GM12878 (cell line): Measurements from ENCODE around the gene DRAP1. TPM values are rescaled to one million over a fixed set of nuclear protein-coding genes. Genes with fewer than 3 reads are reported as not detected.

Experiments used
- BACH1 ChIP-seq: fragments of 450-650 bp; IDR thresholded peaks from 2 replicates; pipeline ENCODE4 v1.6.1; 2017; ENCODE audit warnings: mild to moderate bottlenecking, borderline replicate concordance
- CBX3 ChIP-seq: fragments of 200-600 bp; sonication (generic); IDR thresholded peaks from 2 replicates; pipeline ENCODE4 v1.6.1; 2016; ENCODE audit warnings: low read depth, borderline replicate concordance
- CUX1 ChIP-seq: IDR thresholded peaks from 2 replicates; pipeline ENCODE4 v1.6.1; 2012; ENCODE audit warnings: improper control_type of control experiment, low read depth, low read length; ENCODE audit not compliant: insufficient replicate concordance
- E2F8 ChIP-seq: fragments of 450-650 bp; IDR thresholded peaks from 2 replicates; pipeline ENCODE4 v1.6.1; 2018; ENCODE audit warnings: mild to moderate bottlenecking, low read depth, moderate library complexity; ENCODE audit not compliant: partially characterized antibody
- EGR1 ChIP-seq, 2 experiments: IDR thresholded peaks; 1 replicate in 1 of 2; 2 replicates in 1 of 2; pipeline ENCODE4 v1.6.1; 2011 to 2012; ENCODE audit warnings: low read depth in 2 of 2, low read length in 2 of 2, borderline replicate concordance in 1 of 2, mild to moderate bottlenecking in 1 of 2, moderate library complexity in 1 of 2
- ESRRA ChIP-seq: IDR thresholded peaks from 2 replicates; pipeline ENCODE4 v1.6.1; 2012; ENCODE audit warnings: mild to moderate bottlenecking, low read length, improper control_type of control experiment
- JUNB ChIP-seq: IDR thresholded peaks from 2 replicates; pipeline ENCODE4 v1.6.1; 2016; ENCODE audit warnings: antibody characterized with exemption, mild to moderate bottlenecking
- MLLT1 ChIP-seq: fragments of 450-650 bp; IDR thresholded peaks from 2 replicates; pipeline ENCODE4 v1.6.1; 2016; ENCODE audit warnings: mild to moderate bottlenecking
- RB1 ChIP-seq: fragments of 450-650 bp; formaldehyde crosslinking; IDR thresholded peaks from 2 replicates; pipeline ENCODE4 v1.6.1; 2017; ENCODE audit warnings: mild to moderate bottlenecking, borderline replicate concordance
- RCOR1 ChIP-seq: conservative IDR thresholded peaks from 2 replicates; pipeline ENCODE4 v1.6.1; 2012; ENCODE audit warnings: low read depth, low read length, improper control_type of control experiment
- SMARCA5 ChIP-seq: fragments of 450-650 bp; IDR thresholded peaks from 2 replicates; pipeline ENCODE4 v1.6.1; 2017; ENCODE audit warnings: mild to moderate bottlenecking
- ZNF687 ChIP-seq: fragments of 450-650 bp; IDR thresholded peaks from 2 replicates; pipeline ENCODE4 v1.6.1; 2017; ENCODE audit warnings: mild to moderate bottlenecking, moderate library complexity
- polyA plus RNA-seq, 11 experiments: library from polyadenylated mRNA; depleted of rRNA in 4 of 11; unstranded in 6 of 11; stranded (reverse) in 5 of 11; fragments of >200 nt; fragmentation: Nextera tagmentation in 4 of 11; fragmentation: Illumina TruSeq in 1 of 11; extraction: Ambion mirVana in 4 of 11; extraction: Trizol in 1 of 11; gene quantifications; 1 replicate in 1 of 11; 2 replicates in 10 of 11; pipeline versions ENCODE4 v1.2.1 to v1.2.3, GENCODE V29; 2011 to 2016; ENCODE audit warnings: inconsistent platforms in 2 of 11, missing spikeins in 2 of 11, low read depth in 1 of 11
- total RNA-seq, 4 experiments: library from RNA; depleted of rRNA in 3 of 4; stranded (reverse); fragments of >200 nt in 3 of 4; fragmentation: Illumina TruSeq in 1 of 4; extraction: Trizol in 1 of 4; gene quantifications; 2 replicates each; pipeline versions ENCODE4 v1.2.1 to v1.2.3, GENCODE V29; 2013 to 2021

The DRAP1 gene
- total and polyA plus RNA-seq, 10 of the 15 experiments (the other 5 are each of a cell fraction or from before 2014, with no cell fraction given): 9.4 to 163 (median 114) TPM

GRCh38 chr11:65894034-65894591 lies 25.1 kb upstream of the DRAP1 start (continued):
- TF ChIP-seq EGR1 (IDR thresholded peaks at IDR 0.05; ENCODE audit: borderline replicate concordance in 1 of 2, low read depth in 2 of 2, low read length in 2 of 2) (no peak), CBX3 (no peak), JUNB (no peak), RCOR1 (no peak), E2F8 (no peak), MLLT1 (no peak), RB1 (no peak; the same call in 1 of the 2 replicates), BACH1 (peak; percentile 44; the same call in 1 of the 2 replicates), ZNF687 (peak; percentile 47; the same call in 1 of the 2 replicates), CUX1 (no peak), SMARCA5 (no peak), ESRRA (no peak)
